ENCODE results near the gene NEDD4L.

NEDD4L gene

GRCh38 chr18:58353581-58353980 is 309.6 kb downstream of the NEDD4L start:
- in situ Hi-C loops (cut with HindIII; ENCODE audit: low sequenced_read_pairs) = no loop called here

- in situ Hi-C loops (cut with HindIII; ENCODE audit: low sequenced_read_pairs) = no loop called here
Measured at GRCh38 chr18:58354051-58354450, 310.0 kb downstream of the NEDD4L start.

GRCh38 chr18:58354791-58355190 is 310.8 kb downstream of the NEDD4L start:
- in situ Hi-C loops (cut with HindIII; ENCODE audit: low sequenced_read_pairs) = no loop called here

GRCh38 chr18:58355243-58355642 is 311.2 kb downstream of the NEDD4L start:
- in situ Hi-C loops (cut with HindIII; ENCODE audit: low sequenced_read_pairs) = no loop called here

- in situ Hi-C loops (cut with HindIII; ENCODE audit: low sequenced_read_pairs) = no loop called here
Measured at GRCh38 chr18:58359218-58359617, 315.2 kb downstream of the NEDD4L start.

GRCh38 chr18:58359620-58360019 is 315.6 kb downstream of the NEDD4L start:
- in situ Hi-C loops (cut with HindIII; ENCODE audit: low sequenced_read_pairs) = no loop called here

- in situ Hi-C loops (cut with HindIII; ENCODE audit: low sequenced_read_pairs) = no loop called here
Measured at GRCh38 chr18:58360324-58360723, 316.3 kb downstream of the NEDD4L start.

GRCh38 chr18:58361212-58361611 is 317.2 kb downstream of the NEDD4L start:
- in situ Hi-C loops (cut with HindIII; ENCODE audit: low sequenced_read_pairs) = no loop called here

- in situ Hi-C loops (cut with HindIII; ENCODE audit: low sequenced_read_pairs) = no loop called here
Measured at GRCh38 chr18:58362027-58362575, 318.1 kb downstream of the NEDD4L start.

- in situ Hi-C loops (cut with HindIII; ENCODE audit: low sequenced_read_pairs) = no loop called here
Measured at GRCh38 chr18:58362829-58363271, 318.8 kb downstream of the NEDD4L start.

- in situ Hi-C loops (cut with HindIII; ENCODE audit: low sequenced_read_pairs) = no loop called here
Measured at GRCh38 chr18:58363767-58364540, 319.9 kb downstream of the NEDD4L start.

GRCh38 chr18:58364876-58365528 is 321.0 kb downstream of the NEDD4L start:
- in situ Hi-C loops (cut with HindIII; ENCODE audit: low sequenced_read_pairs) = no loop called here

- in situ Hi-C loops (cut with HindIII; ENCODE audit: low sequenced_read_pairs) = no loop called here
Measured at GRCh38 chr18:58367425-58368140, 323.6 kb downstream of the NEDD4L start.

- in situ Hi-C loops (cut with HindIII; ENCODE audit: low sequenced_read_pairs) = no loop called here
Measured at GRCh38 chr18:58369616-58370015, 325.6 kb downstream of the NEDD4L start.

GRCh38 chr18:58370038-58370580 is 326.1 kb downstream of the NEDD4L start:
- in situ Hi-C loops (cut with HindIII; ENCODE audit: low sequenced_read_pairs) = no loop called here

GRCh38 chr18:58370612-58371011 is 326.6 kb downstream of the NEDD4L start:
- in situ Hi-C loops (cut with HindIII; ENCODE audit: low sequenced_read_pairs) = no loop called here

- in situ Hi-C loops (cut with HindIII; ENCODE audit: low sequenced_read_pairs) = no loop called here
Measured at GRCh38 chr18:58373481-58373880, 329.5 kb downstream of the NEDD4L start.

GRCh38 chr18:58375051-58375450 is 331.0 kb downstream of the NEDD4L start:
- in situ Hi-C loops (cut with HindIII; ENCODE audit: low sequenced_read_pairs) = no loop called here

GRCh38 chr18:58378411-58379379 is 334.7 kb downstream of the NEDD4L start:
- in situ Hi-C loops (cut with HindIII; ENCODE audit: low sequenced_read_pairs) = no loop called here

GRCh38 chr18:58379443-58379842 is 335.4 kb downstream of the NEDD4L start:
- in situ Hi-C loops (cut with HindIII; ENCODE audit: low sequenced_read_pairs) = no loop called here
